Measurements from ENCODE around the gene CCDC88B. TPM values are rescaled to one million over a fixed set of nuclear protein-coding genes. Genes with fewer than 3 reads are reported as not detected.

The CCDC88B gene
- total and polyA plus RNA-seq, 10 of the 15 experiments (the other 5 are each of a cell fraction or from before 2014, with no cell fraction given) = 0.24 to 66.0 (median 19.2) TPM

DNA sequence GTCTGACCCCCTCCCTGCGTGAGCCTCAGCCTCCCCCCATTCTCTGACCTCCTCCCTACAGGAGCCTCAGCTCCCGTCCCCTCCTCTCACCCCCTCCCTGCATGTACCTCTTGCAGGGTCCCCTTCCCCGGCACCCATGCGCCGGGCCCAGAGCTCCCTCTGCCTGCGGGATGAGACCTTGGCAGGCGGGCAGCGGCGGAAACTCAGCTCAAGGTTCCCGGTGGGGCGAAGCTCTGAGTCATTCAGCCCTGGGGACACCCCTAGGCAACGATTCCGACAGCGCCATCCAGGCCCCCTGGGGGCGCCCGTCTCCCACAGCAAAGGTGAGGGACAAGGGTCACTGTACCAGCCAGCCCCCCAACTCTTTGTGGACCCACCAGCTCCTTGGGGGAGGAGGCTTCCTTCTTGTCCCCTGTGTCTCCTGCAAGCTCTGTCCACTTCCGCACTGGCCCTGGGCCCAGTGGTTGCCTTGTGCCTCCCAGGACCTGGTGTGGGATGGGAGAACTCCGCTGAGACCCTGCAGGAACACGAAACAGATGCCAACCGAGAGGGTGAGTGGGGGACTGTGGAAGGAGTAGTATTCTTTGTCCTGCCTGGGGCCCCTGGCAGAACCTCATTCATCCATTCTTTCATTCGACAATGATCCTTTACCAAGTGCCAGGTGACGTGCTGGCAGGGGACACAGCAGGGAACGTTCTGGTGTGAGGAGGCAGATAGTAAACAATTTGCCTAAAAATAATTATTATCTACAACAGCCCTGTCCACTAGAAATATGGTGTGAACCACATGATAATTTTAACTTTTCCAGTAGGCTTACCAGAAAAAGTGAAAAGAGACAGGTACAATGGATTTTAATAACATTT is 15.3 kb downstream of the CCDC88B start (continued):
- TF ChIP-seq, protein P1, sequence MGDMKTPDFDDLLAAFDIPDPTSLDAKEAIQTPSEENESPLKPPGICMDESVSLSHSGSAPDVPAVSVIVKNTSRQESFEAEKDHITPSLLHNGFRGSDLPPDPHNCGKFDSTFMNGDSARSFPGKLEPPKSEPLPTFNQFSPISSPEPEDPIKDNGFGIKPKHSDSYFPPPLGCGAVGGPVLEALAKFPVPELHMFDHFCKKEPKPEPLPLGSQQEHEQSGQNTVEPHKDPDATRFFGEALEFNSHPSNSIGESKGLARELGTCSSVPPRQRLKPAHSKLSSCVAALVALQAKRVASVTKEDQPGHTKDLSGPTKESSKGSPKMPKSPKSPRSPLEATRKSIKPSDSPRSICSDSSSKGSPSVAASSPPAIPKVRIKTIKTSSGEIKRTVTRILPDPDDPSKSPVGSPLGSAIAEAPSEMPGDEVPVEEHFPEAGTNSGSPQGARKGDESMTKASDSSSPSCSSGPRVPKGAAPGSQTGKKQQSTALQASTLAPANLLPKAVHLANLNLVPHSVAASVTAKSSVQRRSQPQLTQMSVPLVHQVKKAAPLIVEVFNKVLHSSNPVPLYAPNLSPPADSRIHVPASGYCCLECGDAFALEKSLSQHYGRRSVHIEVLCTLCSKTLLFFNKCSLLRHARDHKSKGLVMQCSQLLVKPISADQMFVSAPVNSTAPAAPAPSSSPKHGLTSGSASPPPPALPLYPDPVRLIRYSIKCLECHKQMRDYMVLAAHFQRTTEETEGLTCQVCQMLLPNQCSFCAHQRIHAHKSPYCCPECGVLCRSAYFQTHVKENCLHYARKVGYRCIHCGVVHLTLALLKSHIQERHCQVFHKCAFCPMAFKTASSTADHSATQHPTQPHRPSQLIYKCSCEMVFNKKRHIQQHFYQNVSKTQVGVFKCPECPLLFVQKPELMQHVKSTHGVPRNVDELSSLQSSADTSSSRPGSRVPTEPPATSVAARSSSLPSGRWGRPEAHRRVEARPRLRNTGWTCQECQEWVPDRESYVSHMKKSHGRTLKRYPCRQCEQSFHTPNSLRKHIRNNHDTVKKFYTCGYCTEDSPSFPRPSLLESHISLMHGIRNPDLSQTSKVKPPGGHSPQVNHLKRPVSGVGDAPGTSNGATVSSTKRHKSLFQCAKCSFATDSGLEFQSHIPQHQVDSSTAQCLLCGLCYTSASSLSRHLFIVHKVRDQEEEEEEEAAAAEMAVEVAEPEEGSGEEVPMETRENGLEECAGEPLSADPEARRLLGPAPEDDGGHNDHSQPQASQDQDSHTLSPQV (IDR thresholded peaks at IDR 0.05) = no peak
- TF ChIP-seq HDGF (IDR thresholded peaks at IDR 0.05) = no peak
- TF ChIP-seq ETV6 (conservative IDR thresholded peaks at IDR 0.05 in 1 of 2, IDR thresholded peaks at IDR 0.05 in 1 of 2; ENCODE audit: borderline replicate concordance in 1 of 2, low read depth in 1 of 2) = no peak
- 0 out of 2 replicates have a peak, but pooled peaks have one; percentile 9 for TF ChIP-seq CHD2 (IDR thresholded peaks at IDR 0.05; ENCODE audit: borderline replicate concordance, low read depth, low read length)
- TF ChIP-seq TCF7 (IDR thresholded peaks at IDR 0.05; ENCODE audit: borderline replicate concordance) = no peak
- 0 out of 2 replicates have a peak, but pooled peaks have one; percentile 42 for TF ChIP-seq YY1 (IDR thresholded peaks at IDR 0.05; ENCODE audit: low read depth, low read length)
- TF ChIP-seq, protein P2, sequence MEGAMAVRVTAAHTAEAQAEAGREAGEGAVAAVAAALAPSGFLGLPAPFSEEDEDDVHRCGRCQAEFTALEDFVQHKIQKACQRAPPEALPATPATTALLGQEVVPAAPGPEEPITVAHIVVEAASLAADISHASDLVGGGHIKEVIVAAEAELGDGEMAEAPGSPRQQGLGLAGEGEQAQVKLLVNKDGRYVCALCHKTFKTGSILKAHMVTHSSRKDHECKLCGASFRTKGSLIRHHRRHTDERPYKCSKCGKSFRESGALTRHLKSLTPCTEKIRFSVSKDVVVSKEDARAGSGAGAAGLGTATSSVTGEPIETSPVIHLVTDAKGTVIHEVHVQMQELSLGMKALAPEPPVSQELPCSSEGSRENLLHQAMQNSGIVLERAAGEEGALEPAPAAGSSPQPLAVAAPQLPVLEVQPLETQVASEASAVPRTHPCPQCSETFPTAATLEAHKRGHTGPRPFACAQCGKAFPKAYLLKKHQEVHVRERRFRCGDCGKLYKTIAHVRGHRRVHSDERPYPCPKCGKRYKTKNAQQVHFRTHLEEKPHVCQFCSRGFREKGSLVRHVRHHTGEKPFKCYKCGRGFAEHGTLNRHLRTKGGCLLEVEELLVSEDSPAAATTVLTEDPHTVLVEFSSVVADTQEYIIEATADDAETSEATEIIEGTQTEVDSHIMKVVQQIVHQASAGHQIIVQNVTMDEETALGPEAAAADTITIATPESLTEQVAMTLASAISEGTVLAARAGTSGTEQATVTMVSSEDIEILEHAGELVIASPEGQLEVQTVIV (IDR thresholded peaks at IDR 0.05; ENCODE audit: borderline replicate concordance, partially characterized antibody) = peak; percentile 23
- no peak for TF ChIP-seq CHD4 (IDR thresholded peaks at IDR 0.05)
- TF ChIP-seq, protein P3, sequence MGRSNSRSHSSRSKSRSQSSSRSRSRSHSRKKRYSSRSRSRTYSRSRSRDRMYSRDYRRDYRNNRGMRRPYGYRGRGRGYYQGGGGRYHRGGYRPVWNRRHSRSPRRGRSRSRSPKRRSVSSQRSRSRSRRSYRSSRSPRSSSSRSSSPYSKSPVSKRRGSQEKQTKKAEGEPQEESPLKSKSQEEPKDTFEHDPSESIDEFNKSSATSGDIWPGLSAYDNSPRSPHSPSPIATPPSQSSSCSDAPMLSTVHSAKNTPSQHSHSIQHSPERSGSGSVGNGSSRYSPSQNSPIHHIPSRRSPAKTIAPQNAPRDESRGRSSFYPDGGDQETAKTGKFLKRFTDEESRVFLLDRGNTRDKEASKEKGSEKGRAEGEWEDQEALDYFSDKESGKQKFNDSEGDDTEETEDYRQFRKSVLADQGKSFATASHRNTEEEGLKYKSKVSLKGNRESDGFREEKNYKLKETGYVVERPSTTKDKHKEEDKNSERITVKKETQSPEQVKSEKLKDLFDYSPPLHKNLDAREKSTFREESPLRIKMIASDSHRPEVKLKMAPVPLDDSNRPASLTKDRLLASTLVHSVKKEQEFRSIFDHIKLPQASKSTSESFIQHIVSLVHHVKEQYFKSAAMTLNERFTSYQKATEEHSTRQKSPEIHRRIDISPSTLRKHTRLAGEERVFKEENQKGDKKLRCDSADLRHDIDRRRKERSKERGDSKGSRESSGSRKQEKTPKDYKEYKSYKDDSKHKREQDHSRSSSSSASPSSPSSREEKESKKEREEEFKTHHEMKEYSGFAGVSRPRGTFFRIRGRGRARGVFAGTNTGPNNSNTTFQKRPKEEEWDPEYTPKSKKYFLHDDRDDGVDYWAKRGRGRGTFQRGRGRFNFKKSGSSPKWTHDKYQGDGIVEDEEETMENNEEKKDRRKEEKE (IDR thresholded peaks at IDR 0.05) = no peak
- TF ChIP-seq, protein P4, sequence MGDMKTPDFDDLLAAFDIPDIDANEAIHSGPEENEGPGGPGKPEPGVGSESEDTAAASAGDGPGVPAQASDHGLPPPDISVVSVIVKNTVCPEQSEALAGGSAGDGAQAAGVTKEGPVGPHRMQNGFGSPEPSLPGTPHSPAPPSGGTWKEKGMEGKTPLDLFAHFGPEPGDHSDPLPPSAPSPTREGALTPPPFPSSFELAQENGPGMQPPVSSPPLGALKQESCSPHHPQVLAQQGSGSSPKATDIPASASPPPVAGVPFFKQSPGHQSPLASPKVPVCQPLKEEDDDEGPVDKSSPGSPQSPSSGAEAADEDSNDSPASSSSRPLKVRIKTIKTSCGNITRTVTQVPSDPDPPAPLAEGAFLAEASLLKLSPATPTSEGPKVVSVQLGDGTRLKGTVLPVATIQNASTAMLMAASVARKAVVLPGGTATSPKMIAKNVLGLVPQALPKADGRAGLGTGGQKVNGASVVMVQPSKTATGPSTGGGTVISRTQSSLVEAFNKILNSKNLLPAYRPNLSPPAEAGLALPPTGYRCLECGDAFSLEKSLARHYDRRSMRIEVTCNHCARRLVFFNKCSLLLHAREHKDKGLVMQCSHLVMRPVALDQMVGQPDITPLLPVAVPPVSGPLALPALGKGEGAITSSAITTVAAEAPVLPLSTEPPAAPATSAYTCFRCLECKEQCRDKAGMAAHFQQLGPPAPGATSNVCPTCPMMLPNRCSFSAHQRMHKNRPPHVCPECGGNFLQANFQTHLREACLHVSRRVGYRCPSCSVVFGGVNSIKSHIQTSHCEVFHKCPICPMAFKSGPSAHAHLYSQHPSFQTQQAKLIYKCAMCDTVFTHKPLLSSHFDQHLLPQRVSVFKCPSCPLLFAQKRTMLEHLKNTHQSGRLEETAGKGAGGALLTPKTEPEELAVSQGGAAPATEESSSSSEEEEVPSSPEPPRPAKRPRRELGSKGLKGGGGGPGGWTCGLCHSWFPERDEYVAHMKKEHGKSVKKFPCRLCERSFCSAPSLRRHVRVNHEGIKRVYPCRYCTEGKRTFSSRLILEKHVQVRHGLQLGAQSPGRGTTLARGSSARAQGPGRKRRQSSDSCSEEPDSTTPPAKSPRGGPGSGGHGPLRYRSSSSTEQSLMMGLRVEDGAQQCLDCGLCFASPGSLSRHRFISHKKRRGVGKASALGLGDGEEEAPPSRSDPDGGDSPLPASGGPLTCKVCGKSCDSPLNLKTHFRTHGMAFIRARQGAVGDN (IDR thresholded peaks at IDR 0.05) = no peak
- TF ChIP-seq CREM (IDR thresholded peaks at IDR 0.05; ENCODE audit: low read depth) = no peak
- TF ChIP-seq CBX3 (IDR thresholded peaks at IDR 0.05; ENCODE audit: borderline replicate concordance, low read depth) = no peak
- peak; percentile 44; the same call in 1 of the 2 replicates for TF ChIP-seq IKZF1 (conservative IDR thresholded peaks at IDR 0.05)
